NCI-H2196 (cell line): Measurements from ENCODE around the gene L3MBTL4.
"Not testable (repeated sequence)": the region's sequence is repeated elsewhere in the genome, so short reads cannot be mapped to it uniquely, and the experiment has no call there.

Source experiments
- DNase-seq: peaks from one replicate; lab custom pipeline; 2025; ENCODE audit not compliant: unreplicated experiment; lab: John Stamatoyannopoulos, UW

Gene L3MBTL4

DNA sequence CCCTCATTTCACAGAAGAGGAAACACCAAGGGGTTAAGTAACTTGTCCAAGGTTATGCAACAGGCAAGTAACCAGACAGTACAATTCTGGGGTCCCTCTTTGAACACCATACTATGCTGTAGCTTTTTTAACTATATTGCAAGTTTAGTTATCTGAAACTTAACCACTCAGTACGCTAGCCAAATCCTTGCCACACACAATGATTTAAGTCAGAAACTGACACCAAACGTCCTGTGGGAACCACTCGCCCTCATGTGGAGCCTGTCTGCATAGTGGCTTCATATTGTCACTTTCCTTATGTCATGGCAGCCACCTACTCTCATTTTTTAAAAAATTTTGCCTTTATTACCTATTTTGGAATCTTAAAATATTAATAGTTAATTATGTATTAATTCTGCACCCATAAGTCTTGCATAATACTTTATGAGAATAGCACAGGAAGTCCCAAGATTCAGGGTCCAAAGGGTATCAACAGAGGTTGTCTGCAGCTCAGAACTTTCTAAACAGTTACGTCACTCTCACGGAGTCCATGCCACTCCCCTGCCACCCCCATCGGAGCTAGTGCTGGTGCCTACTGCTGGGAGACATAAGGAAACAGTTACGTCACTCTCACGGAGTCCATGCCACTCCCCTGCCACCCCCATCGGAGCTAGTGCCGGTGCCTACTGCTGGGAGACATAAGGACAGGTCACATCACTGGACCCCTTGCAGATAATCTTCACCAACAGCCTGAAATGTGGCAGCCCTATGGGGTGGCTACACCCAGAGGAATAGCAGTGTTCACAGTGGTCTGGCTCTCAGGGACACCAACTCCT is 99.0 kb downstream of the L3MBTL4 start:
- DNase-seq: no peak

GRCh38 chr18:6313415-6313814 is 101.3 kb downstream of the L3MBTL4 start:
- DNase-seq: no peak

DNA sequence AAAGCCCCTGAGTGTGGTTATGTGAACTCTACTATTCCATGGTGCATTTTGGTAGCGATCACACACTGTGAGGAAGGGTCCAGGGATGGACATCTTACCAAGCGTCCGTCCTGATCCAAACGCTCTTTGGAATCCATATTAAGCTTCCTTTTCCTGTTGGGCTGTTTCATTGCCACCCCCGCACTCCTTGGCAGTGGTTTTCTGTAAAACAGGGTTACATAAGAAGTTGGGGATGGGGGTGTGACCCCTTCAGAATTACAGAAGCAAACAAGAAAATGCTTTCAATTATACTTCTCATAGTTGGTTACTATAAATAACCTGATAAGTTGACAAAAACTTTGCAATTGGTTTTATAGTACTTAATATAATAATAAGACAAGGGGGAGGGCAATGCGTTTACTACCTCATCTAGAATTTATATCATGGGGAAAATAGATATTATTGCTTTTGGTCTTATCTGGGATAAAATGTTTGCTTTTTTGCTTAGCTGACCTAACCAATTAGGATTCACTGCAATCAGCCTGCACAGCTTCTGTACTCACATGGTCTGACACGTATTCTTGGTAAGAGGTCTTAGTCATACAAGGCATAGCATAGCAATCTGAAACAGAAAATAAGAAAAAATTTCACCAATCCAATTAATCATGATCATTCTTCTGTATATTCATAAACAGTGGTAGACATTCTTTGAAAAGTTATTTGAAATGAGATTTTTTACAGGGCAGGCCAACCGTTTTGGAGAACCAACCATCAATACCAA is 103.1 kb downstream of the L3MBTL4 start:
- DNase-seq: no peak

GRCh38 chr18:6310714-6311113 is 104.0 kb downstream of the L3MBTL4 start:
- DNase-seq: no peak

- DNase-seq: no peak
These were observed 116.8 kb downstream of the L3MBTL4 start for GRCh38 chr18:6297875-6298274.

DNA sequence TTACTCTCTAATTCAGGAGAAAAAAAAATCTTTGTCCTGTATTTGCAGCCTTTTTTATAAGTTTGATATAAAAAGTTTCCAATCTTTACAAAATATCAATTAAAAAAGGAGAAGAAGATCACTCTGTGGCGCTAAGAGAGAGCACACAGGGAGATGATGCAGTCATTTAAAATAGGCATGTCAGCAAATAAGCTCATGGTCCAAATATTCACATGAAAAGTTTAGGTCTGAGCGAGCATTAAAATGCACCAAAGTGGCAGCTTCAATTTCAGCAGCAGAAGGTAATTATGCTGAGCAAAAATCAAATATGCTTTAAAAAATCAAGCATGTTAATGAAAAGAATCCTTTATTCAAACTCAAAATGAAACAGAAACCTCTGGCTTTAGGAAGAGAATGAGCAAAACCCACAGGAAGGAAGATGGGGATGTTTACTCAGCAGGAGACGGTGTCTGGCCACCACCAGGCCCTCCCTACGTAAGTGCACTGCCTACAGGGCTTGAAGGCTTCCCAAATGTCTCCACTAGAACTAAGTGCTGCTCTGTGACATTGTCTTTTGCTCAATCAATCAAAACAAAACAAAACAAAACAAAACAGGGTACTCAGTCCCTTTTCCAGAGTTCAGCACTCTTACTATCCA is 120.4 kb downstream of the L3MBTL4 start:
- no peak for DNase-seq

- DNase-seq: no peak
These were observed 124.9 kb downstream of the L3MBTL4 start for GRCh38 chr18:6289843-6290242.

DNA sequence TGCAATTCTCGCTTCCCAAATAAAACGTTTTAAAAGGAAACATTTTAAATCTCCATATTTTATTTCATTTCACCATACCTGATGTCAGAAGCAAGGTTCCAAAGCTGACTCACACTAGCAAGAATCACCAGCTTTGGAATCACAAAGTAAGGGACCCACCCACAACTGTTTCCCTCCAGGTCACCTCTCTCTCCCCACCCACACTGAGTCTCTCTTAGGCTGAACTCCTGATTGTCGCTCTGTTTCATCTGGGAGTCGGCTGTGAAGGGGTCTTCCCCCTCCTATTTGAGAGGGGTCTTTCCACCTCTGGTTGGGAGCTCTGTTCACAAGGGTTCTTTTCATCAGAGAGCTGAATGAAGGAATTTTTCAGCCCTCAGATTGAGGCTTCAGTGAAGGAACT is 128.1 kb downstream of the L3MBTL4 start:
- DNase-seq: no peak

DNA sequence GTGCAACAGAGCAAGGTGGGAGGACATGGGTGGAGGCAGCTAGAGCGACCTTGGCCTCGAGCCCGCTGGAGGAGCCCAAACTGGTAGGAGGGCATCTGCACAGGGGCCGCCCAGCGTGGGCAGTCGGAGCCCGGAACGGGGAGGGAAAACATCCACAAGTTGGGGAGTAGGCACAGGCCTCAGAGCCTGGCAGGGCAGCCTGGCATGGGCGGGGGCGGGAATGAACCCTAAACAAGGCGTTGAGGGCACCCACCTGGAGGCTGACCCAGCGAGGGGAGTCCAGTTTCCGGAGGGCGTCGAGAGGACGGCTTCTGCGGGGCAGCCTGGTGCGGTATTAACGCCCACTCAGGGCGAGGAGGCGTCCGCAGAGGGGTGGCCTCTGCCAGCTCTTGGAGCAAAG is 129.9 kb downstream of the L3MBTL4 start:
- DNase-seq: no peak

DNA sequence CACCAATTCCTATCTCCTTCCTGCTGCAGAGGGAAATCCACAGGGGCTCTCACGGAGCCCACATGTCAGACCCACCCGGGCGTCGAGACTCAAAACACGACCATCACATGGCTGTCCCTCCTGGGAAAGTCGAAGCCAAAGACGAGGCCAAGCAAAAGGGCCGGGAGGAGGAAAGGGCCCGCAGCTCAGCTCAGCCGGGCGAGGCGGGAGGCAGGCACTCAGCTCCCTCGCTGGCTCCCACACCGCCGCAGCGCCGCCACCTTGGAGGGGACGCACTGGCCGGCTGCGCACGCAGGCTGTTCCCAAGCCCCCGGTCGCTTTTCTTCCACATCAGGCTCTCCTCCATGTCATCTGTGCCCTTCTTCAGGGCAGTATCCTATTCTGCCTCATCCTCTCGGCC is 130.4 kb downstream of the L3MBTL4 start:
- no peak for DNase-seq

DNA sequence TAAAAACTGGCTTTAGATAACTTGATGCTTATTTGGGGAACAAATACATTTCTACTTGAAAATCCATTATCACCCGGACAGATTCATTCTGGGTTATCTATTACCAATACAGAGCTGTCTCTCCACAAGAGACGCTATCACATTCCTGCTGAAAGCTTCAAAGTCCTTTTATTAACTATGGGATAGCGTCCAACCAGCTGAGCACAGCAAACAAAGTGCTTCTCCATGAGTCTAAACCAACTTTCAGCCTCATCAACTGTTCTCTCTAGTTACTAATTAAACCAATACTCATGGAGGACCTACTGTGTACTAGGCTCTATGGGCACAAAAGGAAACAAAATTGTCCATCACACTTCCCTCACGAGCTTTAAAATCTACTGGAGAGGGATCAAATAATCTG is 132.8 kb downstream of the L3MBTL4 start:
- DNase-seq: no peak

DNA sequence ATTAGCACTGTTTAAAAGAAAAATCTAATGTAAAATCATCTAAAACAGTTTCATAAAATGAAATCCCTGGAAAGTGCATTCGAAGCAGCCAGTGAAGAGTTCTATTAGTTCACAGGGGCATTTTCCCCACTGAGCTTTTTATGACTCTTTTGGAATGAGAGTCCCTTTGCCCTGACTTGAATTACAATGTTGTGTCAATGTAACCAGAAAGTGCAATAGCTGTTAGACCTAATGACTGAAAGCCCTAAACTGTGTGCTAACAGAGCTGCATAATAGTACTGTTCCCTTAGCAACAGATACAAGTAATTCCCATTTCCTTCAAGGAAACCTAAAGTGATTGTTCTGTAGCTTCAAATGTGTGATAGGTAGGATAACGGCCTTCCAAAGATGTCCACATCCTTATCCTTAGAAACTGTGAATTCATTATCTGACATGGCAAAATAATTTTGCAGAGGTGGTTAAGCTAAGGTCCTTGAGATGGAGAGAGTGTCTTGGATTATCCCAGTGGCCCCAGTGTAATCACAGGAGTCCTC is 134.4 kb downstream of the L3MBTL4 start:
- no peak for DNase-seq

- no peak for DNase-seq
These were observed 135.4 kb downstream of the L3MBTL4 start for GRCh38 chr18:6279308-6279707.

DNA sequence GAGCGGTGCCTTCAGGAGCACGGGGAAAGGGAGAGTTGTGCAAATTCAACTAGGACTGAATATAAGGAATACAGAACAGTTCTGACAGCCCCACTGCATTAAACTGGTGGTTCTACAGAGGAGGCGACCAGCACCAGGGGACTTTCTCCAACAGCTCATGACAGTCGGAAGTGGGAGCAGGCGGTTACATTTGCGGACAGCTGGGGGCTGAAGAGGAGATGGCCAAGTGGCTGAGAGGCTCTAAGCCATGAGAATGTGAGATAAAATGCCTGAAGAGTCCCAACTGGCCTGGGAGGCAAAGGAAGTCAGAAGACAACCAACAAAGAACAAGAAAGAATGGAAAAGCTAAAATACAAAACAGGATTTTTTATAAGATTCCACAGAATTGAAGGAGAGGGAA is 141.3 kb downstream of the L3MBTL4 start:
- DNase-seq: no peak

DNA sequence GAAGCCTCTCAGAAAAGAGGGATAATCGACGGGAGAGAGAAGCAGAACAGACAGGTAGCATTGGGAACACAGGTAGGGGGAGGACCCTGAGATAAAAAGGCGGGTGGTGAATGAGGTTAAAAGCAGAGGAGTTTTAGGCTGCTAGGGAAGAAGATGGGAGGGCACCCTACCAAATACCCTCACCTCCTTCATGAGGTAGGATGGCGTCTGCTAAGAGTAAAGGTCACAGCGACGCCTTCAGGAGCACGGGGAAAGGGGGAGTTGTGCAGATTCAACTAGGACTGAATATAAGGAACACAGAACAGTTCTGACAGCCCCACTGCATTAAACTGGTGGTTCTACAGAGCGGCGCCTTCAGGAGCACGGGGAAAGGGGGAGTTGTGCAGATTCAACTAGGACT is 142.6 kb downstream of the L3MBTL4 start:
- not testable (repeated sequence) for DNase-seq

DNA sequence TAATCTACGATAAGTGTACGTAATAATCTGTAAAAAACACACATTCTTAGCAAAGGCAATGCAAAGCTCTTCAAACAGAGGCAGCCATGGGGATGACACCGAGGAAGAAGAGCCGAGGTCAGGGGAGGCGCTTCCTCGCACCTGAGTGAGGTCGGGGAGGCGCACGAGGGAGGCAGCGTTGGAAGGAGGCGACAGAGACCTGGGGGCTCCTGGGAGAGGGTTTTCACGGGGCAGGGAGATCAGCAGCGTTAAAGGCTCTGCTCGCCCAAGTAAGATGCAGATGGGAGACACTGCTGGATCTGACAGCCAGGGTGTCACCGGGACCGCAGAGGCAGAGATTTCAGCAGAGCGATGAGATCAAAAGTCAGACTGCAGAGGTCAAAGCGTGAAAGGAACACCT is 143.1 kb downstream of the L3MBTL4 start:
- no peak for DNase-seq

DNA sequence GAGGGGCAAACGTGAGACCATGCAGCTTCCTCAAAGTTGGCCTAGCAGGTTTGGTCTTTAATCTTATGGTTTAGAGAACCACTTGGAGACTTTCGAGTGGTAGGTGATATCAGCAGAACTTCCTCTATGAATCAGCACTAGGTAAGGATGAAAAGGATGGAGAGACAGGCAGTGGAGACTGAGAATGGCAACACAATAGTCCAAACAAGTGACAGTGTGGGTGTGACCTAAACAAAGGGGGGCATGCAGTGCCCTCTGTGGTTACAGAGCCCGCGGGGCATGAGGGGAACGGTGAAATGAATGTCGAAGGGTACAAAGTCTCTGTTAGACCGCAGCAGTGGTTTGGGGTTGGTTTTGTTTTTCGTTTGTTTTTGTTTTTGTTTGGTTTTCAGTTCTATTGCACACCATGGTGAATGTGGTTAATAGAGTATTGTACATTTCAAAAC is 143.9 kb downstream of the L3MBTL4 start:
- no peak for DNase-seq

DNA sequence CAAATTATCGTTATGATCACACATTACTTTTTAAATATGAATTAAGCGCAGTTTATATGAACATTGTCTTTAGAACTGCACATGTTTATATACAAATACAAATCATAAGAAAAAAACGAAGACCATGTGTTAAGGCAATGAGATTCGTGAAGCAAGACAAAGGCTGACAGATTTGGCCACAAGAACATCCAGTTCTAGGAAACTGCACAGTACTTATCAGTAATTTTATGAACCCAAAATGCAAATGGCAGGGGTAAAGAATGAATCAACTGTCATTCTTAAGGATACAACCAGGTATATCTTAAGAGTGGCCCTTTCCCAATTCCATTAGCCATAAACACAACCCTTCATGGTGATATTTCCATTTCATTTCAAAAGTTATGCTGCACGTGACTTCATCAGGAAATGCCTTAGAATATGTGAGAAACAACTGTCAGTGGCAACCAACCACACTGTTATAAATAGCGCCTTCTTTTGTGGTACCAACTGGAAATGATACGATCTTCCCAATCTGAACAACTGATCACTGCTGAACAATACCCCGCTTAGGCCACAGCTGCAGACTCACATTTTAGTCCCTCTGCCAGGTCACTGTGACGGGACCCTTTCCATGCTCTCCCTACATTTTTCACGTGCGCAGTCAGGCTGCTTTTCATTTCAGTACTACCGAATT is 144.9 kb downstream of the L3MBTL4 start:
- no peak for DNase-seq

DNA sequence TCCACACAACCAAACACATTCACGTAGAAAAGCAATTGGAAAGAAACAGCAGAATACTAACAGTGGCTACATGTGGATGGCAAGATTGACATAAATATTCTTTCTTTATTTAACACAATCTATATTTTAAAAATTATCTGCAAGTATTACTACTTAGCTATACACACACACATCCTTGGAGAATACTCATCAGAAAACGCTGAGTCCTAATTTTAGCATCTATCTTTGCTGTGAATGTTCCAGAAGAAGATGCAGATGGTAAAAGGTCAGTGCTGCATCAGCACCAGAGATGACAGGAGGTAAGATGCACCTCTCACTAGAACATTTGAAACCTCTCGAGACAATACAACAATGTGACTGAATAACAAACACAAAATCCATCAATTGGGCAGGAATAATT is 148.5 kb downstream of the L3MBTL4 start:
- DNase-seq: no peak

GRCh38 chr18:6261938-6262337 is 152.8 kb downstream of the L3MBTL4 start:
- no peak for DNase-seq

GRCh38 chr18:6259324-6259723 is 155.4 kb downstream of the L3MBTL4 start:
- DNase-seq: not testable (repeated sequence)
